ENCODE results near the gene RTN4RL1. TPM values are rescaled to one million over a fixed set of nuclear protein-coding genes. Genes with fewer than 3 reads are reported as not detected.
A peak's percentile ranks its signal among the peaks of the same experiment; 100 is the strongest.

The RTN4RL1 gene
- total and polyA plus RNA-seq, 2 of the 13 experiments (the other 11 are each of a cell fraction or from before 2014, with no cell fraction given), result 0.01 TPM; not detected in 1

DNA sequence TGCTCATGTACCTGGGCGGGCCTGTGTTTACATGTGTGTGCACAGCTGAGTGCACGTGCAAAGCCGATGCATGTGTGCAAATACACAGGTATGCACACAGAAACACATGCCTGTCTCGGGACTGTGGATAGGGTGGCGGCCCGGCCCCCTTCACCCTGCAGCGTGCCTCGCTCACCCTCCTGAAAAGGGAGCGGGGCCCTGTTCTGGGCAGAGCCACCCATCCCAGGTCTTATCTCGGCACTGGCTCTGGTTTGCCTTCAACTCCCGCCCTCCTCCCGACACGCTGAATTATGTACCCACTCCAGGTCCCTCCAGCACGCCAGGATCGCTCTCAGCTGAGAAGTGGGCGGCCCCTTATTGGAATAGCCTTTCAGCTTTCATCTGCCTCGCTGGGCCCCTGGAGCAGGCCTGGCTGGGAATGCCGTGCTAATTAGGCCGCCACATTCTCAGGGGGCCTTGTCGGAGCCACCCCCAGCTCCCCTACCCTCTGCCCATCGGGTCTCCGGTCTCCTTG lies 77.8 kb downstream of the RTN4RL1 start (continued):
- 0 out of 2 replicates have a peak, but pooled peaks have one; percentile 26 for TF ChIP-seq ZNF598 (CRISPR knock-in tag; IDR thresholded peaks at IDR 0.05; ENCODE audit: borderline replicate concordance)
- TF ChIP-seq CENPT (CRISPR knock-in tag; IDR thresholded peaks at IDR 0.05; ENCODE audit: low read depth), result no peak
- TF ChIP-seq ZNF263 (CRISPR knock-in tag; IDR thresholded peaks at IDR 0.05), result peak; percentile 23; the same call in 1 of the 2 replicates
- TF ChIP-seq, protein P1, sequence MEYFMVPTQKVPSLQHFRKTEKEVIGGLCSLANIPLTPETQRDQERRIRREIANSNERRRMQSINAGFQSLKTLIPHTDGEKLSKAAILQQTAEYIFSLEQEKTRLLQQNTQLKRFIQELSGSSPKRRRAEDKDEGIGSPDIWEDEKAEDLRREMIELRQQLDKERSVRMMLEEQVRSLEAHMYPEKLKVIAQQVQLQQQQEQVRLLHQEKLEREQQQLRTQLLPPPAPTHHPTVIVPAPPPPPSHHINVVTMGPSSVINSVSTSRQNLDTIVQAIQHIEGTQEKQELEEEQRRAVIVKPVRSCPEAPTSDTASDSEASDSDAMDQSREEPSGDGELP (IDR thresholded peaks at IDR 0.05; ENCODE audit: borderline replicate concordance, low read depth), result peak; percentile 59; the same call in 1 of the 2 replicates
- TF ChIP-seq, protein P2, sequence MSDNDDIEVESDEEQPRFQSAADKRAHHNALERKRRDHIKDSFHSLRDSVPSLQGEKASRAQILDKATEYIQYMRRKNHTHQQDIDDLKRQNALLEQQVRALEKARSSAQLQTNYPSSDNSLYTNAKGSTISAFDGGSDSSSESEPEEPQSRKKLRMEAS (IDR thresholded peaks at IDR 0.05), result 0 out of 2 replicates have a peak, but pooled peaks have one; percentile 32
- TF ChIP-seq ZFX (CRISPR knock-in tag; IDR thresholded peaks at IDR 0.05; ENCODE audit: low read depth), result peak; percentile 61; the same call in 1 of the 2 replicates
- TF ChIP-seq, protein P3, sequence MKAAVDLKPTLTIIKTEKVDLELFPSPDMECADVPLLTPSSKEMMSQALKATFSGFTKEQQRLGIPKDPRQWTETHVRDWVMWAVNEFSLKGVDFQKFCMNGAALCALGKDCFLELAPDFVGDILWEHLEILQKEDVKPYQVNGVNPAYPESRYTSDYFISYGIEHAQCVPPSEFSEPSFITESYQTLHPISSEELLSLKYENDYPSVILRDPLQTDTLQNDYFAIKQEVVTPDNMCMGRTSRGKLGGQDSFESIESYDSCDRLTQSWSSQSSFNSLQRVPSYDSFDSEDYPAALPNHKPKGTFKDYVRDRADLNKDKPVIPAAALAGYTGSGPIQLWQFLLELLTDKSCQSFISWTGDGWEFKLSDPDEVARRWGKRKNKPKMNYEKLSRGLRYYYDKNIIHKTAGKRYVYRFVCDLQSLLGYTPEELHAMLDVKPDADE (CRISPR knock-in tag; IDR thresholded peaks at IDR 0.05), result no peak
- TF ChIP-seq, protein P4, sequence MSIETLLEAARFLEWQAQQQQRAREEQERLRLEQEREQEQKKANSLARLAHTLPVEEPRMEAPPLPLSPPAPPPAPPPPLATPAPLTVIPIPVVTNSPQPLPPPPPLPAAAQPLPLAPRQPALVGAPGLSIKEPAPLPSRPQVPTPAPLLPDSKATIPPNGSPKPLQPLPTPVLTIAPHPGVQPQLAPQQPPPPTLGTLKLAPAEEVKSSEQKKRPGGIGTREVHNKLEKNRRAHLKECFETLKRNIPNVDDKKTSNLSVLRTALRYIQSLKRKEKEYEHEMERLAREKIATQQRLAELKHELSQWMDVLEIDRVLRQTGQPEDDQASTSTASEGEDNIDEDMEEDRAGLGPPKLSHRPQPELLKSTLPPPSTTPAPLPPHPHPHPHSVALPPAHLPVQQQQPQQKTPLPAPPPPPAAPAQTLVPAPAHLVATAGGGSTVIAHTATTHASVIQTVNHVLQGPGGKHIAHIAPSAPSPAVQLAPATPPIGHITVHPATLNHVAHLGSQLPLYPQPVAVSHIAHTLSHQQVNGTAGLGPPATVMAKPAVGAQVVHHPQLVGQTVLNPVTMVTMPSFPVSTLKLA (IDR thresholded peaks at IDR 0.05), result peak; percentile 86
- 0 out of 2 replicates have a peak, but pooled peaks have one; percentile 16 for TF ChIP-seq BORCS8-MEF2B (CRISPR knock-in tag; IDR thresholded peaks at IDR 0.05)
- TF ChIP-seq RELA (CRISPR knock-in tag; IDR thresholded peaks at IDR 0.05), result 0 out of 2 replicates have a peak, but pooled peaks have one; percentile 14
- TF ChIP-seq SIX4 (CRISPR knock-in tag; IDR thresholded peaks at IDR 0.05), result no peak
- TF ChIP-seq BHLHE40 (IDR thresholded peaks at IDR 0.05; ENCODE audit: low read length), result 0 out of 2 replicates have a peak, but pooled peaks have one; percentile 36
- TF ChIP-seq, protein P5, sequence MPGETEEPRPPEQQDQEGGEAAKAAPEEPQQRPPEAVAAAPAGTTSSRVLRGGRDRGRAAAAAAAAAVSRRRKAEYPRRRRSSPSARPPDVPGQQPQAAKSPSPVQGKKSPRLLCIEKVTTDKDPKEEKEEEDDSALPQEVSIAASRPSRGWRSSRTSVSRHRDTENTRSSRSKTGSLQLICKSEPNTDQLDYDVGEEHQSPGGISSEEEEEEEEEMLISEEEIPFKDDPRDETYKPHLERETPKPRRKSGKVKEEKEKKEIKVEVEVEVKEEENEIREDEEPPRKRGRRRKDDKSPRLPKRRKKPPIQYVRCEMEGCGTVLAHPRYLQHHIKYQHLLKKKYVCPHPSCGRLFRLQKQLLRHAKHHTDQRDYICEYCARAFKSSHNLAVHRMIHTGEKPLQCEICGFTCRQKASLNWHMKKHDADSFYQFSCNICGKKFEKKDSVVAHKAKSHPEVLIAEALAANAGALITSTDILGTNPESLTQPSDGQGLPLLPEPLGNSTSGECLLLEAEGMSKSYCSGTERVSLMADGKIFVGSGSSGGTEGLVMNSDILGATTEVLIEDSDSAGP (CRISPR knock-in tag; IDR thresholded peaks at IDR 0.05; ENCODE audit: borderline replicate concordance), result 0 out of 2 replicates have a peak, but pooled peaks have one; percentile 64
- peak; percentile 2 for TF ChIP-seq HNRNPLL (IDR thresholded peaks at IDR 0.05; ENCODE audit: low read depth, low read length, poor library complexity, severe bottlenecking)

Data from HepG2 (cell line).